Sigmoid colon (tissue), 7 donors: ENCODE measurements around the gene GGACT. TPM values are rescaled to one million over a fixed set of nuclear protein-coding genes. Genes with fewer than 3 reads are reported as not detected.

ENCODE experiments used
- DNase-seq: peaks from one replicate; pipeline ENCODE4 v3.0.0-alpha.2; 2019
- H3K27ac ChIP-seq, 4 donors: fragments of 200-600 bp; sonication (generic); one replicate each; pipeline ENCODE4 v1.5.1; 2016 to 2019; ENCODE audit warnings: mild to moderate bottlenecking in 1 of 4
- H3K27me3 ChIP-seq, 3 donors: fragments of 200-600 bp; sonication (generic); one replicate each; pipeline ENCODE4 v1.5.1; 2019; ENCODE audit warnings: mild to moderate bottlenecking in 1 of 3
- H3K36me3 ChIP-seq, 4 donors: fragments of 200-600 bp; sonication (generic); one replicate each; pipeline ENCODE4 v1.5.1; 2016 to 2019
- H3K4me1 ChIP-seq, 4 donors: fragments of 200-600 bp; sonication (generic); one replicate each; pipeline ENCODE4 v1.5.1; 2017 to 2019
- H3K4me3 ChIP-seq, 4 donors: fragments of 200-600 bp; sonication (generic); one replicate each; pipeline ENCODE4 v1.5.1; 2017 to 2019; ENCODE audit warnings: mild to moderate bottlenecking in 2 of 4, moderate library complexity in 1 of 4
- H3K9me3 ChIP-seq, 4 donors: fragments of 200-600 bp in 3 of 4; sonication (generic) in 3 of 4; one replicate each; pipeline versions ENCODE4 v1.5.1 to v1.6.1; 2013 to 2019
- EP300 ChIP-seq, 4 donors: sonication (generic); formaldehyde crosslinking; IDR thresholded peaks; one replicate each; pipeline ENCODE4 v1.6.1; 2017; ENCODE audit warnings: antibody characterized with exemption in 4 of 4
- POLR2A ChIP-seq, 2 donors: fragments of 450-650 bp; IDR thresholded peaks; one replicate each; pipeline ENCODE4 v1.6.1; 2016; ENCODE audit warnings: antibody characterized with exemption in 2 of 2, mild to moderate bottlenecking in 2 of 2, moderate library complexity in 2 of 2
- POLR2AphosphoS5 ChIP-seq, 4 donors: sonication (generic); formaldehyde crosslinking; IDR thresholded peaks; one replicate each; pipeline ENCODE4 v1.6.1; 2017; ENCODE audit warnings: antibody characterized with exemption in 4 of 4
- WGBS, 2 donors: extraction: QIAGEN DNeasy Blood & Tissue Kit; methylation state at CpG; one replicate each; pipeline ENCODE4 v1.1.7; 2013; 5-methylcytosine and 5-hydroxymethylcytosine counted together
- intact Hi-C: fragments of 100-400 bp; cut with DNase I; formaldehyde crosslinking; loops from one replicate; pipeline ENCODE4 v1.15.1; 2023
- polyA plus RNA-seq, 3 donors: library from polyadenylated mRNA; stranded (reverse); fragments of 200-250 nt; gene quantifications; one replicate each; pipeline ENCODE4 v1.2.3, GENCODE V29; 2013
- total RNA-seq, 4 donors: library from RNA; depleted of rRNA; stranded (reverse); fragments of >200 nt; gene quantifications; one replicate each; pipeline ENCODE4 v1.1.0, GENCODE V29; 2016
- TF ChIP-seq, protein P1 (sequence below), 4 experiments: fragments of 450-650 bp in 3 of 4; fragments of 200-600 bp in 1 of 4; IDR thresholded peaks; one replicate each; pipeline ENCODE4 v1.5.1; 2016 to 2019; ENCODE audit warnings: antibody characterized with exemption in 4 of 4, mild to moderate bottlenecking in 3 of 4, moderate library complexity in 2 of 4
- donor health status: healthy with polysubstance abuse.
- donor health status: Bipolar disorder and iron deficiency.
- donor health status: healthy.

The GGACT gene
- total and polyA plus RNA-seq, 7 donors = 0.99 to 3.0 (median 2.2) TPM

DNA sequence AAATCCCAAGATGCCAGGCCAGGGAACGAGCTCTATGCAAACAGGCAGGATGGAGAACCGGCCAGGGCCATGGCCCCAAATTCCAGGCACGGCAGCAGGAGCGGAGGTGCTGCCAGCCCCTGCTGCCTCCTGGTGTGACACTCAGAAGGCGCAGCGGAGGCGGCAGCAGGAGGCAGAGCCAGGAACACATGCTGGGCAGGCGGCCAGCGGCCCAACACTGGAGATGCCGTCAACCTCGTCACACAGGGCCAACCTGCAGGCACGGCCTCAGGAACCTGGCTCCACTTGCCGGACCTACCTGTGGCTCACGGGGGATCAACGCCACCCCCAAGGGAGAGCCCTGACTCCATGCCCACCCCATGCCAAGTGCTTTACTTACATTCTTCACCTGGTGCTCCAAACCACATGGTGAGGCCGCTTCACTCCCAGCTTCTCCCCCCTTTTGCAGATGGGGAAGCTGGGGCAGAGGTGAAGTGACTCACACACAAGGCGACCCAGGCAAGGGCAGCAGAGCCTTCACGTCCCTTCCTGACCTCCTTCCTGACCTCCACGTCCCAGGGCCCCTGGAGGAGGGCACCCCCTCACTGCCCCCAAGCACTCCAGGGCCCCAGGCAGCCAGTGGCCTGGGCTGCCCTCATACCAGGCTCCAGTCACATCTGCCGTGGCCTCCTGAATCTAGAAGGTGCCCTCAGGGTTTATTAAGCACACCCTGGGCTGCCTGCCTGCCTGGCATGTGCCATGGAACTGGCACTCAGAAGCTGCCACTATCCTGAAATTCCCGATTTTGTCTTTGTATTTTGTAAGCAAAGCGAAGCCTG lies 43.5 kb downstream of the GGACT start:
- no peak for DNase-seq
- H3K4me3 ChIP-seq = no peak overlapping the region
- no peaks in the 10 kb centered on the region for H3K27me3 ChIP-seq
- no peaks in the 10 kb centered on the region for H3K9me3 ChIP-seq
- H3K36me3 ChIP-seq = no peaks in the 10 kb centered on the region
- H3K4me1 ChIP-seq = peaks cover 2 to 43% (median 28%) of the 10 kb centered on the region in 4 donors
- H3K27ac ChIP-seq = no peak overlapping the region
- TF ChIP-seq POLR2AphosphoS5 (IDR thresholded peaks at IDR 0.05) (no peak), EP300 (IDR thresholded peaks at IDR 0.05) (no peak)
- TF ChIP-seq, protein P1, sequence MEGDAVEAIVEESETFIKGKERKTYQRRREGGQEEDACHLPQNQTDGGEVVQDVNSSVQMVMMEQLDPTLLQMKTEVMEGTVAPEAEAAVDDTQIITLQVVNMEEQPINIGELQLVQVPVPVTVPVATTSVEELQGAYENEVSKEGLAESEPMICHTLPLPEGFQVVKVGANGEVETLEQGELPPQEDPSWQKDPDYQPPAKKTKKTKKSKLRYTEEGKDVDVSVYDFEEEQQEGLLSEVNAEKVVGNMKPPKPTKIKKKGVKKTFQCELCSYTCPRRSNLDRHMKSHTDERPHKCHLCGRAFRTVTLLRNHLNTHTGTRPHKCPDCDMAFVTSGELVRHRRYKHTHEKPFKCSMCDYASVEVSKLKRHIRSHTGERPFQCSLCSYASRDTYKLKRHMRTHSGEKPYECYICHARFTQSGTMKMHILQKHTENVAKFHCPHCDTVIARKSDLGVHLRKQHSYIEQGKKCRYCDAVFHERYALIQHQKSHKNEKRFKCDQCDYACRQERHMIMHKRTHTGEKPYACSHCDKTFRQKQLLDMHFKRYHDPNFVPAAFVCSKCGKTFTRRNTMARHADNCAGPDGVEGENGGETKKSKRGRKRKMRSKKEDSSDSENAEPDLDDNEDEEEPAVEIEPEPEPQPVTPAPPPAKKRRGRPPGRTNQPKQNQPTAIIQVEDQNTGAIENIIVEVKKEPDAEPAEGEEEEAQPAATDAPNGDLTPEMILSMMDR (IDR thresholded peaks at IDR 0.05) = no peak
- intact Hi-C loops = loop anchor here (5.0 kb wide), 1 partner anchor 42 kb away; the partner anchor contains the start of gene GGACT
- 90 to 94% methylated on average over 22 of the region's 22 CpGs for WGBS, 2 donors

DNA sequence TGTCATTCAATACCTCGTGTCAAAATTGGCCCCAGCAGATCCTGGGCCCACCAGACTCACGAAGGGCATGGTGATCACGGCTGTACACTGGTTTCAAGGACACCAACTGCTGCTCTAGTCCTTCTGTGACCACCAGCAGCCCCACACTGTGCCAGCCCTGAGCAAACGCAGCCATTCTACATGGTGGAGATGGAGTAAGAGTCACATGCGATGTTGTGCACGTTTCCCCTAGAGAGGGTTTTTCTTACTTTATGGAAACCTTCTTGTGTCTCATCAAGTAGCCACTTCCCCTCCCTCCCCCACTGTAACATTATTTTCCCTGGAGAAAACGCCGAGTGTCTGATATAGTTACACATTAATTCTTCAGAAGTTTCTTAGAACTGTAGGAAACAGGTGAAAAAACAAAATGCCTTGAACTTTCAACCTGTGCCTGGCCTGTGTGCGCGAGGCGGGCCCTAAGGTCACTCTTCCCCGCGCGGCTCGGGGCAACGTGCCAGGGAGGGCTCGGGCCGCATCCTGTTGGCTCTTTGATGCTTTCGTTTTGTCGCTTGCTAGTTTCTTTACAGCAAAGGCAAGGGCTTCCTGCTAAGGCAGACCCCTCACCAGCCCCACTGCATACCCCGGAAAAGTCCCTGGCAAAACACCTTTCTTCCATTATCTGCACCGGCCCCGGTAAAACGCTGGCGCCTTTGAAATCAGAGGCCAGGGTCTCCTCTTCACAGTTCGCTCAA lies 44.6 kb downstream of the GGACT start:
- 87% methylated on average over 26 of the region's 26 CpGs for WGBS, 2 donors
- H3K36me3 ChIP-seq = no peaks in the 10 kb centered on the region
- intact Hi-C loops = no loop called here
- no peak for DNase-seq
- H3K27ac ChIP-seq = no peak overlapping the region
- H3K4me1 ChIP-seq = peaks cover 2 to 33% (median 20%) of the 10 kb centered on the region in 4 donors
- H3K27me3 ChIP-seq = no peaks in the 10 kb centered on the region
- no peaks in the 10 kb centered on the region for H3K9me3 ChIP-seq
- H3K4me3 ChIP-seq = no peak overlapping the region
- TF ChIP-seq POLR2AphosphoS5 (IDR thresholded peaks at IDR 0.05) (no peak), EP300 (IDR thresholded peaks at IDR 0.05) (no peak), POLR2A (IDR thresholded peaks at IDR 0.05) (no peak)
- TF ChIP-seq, protein P1 (IDR thresholded peaks at IDR 0.05) = no peak

DNA sequence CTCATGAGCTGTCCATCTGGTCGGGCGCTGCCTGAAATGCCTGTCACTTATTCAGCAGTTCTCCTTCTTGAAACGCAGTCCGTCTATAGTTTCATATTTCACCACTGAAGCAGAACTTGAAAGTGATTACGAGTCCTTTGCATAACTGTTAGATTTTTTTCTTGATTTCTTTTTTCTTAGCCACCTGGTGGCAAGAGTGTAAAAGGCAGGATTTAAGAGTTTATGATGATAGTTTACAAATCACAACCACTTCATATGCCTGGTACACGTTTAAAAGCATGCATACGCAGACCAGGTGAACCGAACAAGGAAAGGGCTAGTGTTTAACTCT lies 45.8 kb downstream of the GGACT start:
- no peak for DNase-seq
- Histone ChIP-seq H3K9me3 (no peaks in the 10 kb centered on the region), H3K27ac (no peak overlapping the region), H3K27me3 (no peaks in the 10 kb centered on the region), H3K4me1 (peaks cover 2 to 20% (median 11%) of the 10 kb centered on the region in 4 donors), H3K36me3 (no peaks in the 10 kb centered on the region), H3K4me3 (no peak overlapping the region)
- 49 to 62% methylated on average over 8 of the region's 8 CpGs for WGBS, 2 donors
- intact Hi-C loops = no loop called here
- TF ChIP-seq, protein P1 (IDR thresholded peaks at IDR 0.05) = peak in 2 of 4 experiments; percentile 20 to 22
- no peak for TF ChIP-seq POLR2A (IDR thresholded peaks at IDR 0.05)

DNA sequence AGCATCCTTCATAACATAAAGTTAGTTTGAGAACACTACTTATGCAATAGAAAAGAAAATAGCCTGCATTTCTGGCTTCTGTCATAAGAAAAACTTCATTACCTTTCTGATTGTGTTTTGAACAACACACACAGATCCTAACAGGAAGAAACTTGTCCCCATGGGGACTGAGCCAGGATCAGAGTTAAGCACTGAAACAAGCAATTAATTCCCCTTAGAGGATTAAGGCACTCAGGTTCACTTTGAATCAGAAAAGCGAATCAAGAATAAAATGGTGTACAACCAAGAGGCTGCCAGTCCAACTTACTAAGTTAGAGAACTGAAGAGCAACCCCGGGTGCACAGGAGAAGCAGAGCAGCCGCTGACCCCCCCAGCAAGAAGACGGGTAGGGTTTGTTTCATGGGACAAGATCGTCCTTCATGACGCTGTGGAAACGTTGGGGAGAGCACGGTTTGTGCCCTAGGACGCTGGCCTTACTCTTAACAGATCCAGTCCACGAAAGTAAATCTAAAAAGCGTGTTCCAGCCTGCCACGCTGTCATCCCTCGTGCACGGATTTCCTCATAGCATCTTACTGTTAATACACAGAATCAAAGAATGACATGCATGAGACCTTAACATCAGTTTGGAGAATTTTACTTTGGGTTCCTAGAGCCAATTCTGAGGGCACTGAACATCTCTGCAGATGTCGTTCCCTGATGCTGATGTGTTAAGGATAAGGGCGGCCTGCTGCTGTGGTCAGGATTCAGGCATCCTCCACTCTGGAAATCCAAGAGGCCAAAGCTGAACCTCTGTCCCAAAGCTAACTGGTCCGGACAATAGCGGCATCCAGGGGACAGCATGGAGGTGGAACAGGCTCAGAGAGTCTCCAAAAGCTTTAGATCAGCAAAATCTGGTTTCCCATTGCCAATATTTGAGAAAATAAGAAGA lies 46.4 kb downstream of the GGACT start:
- H3K27me3 ChIP-seq = no peaks in the 10 kb centered on the region
- peak; percentile 44 for DNase-seq
- H3K4me3 ChIP-seq = no peak overlapping the region
- no peak overlapping the region for H3K27ac ChIP-seq
- no peak for TF ChIP-seq POLR2AphosphoS5 (IDR thresholded peaks at IDR 0.05)
- TF ChIP-seq, protein P1 (IDR thresholded peaks at IDR 0.05) = no peak
- no peak for TF ChIP-seq EP300 (IDR thresholded peaks at IDR 0.05)
- no peak for TF ChIP-seq POLR2A (IDR thresholded peaks at IDR 0.05)
- H3K4me1 ChIP-seq = peaks cover 0 to 14% (median 5%) of the 10 kb centered on the region in 4 donors
- H3K9me3 ChIP-seq = no peaks in the 10 kb centered on the region
- 94 to 95% methylated on average over 18 of the region's 18 CpGs for WGBS, 2 donors
- intact Hi-C loops = no loop called here
- no peaks in the 10 kb centered on the region for H3K36me3 ChIP-seq
